Hepatocyte (in vitro differentiated cells): ENCODE data around the gene FERMT2.
"Not testable (repeated sequence)": the region's sequence is repeated elsewhere in the genome, so short reads cannot be mapped to it uniquely, and the experiment has no call there.

Experiments used
- CTCF ChIP-seq: fragments of 200-600 bp; sonication (generic); IDR thresholded peaks from 2 replicates; pipeline ENCODE4 v1.5.1; 2016; ENCODE audit warnings: antibody characterized with exemption, mild to moderate bottlenecking; ENCODE audit not compliant: poor library complexity
- EZH2 ChIP-seq: fragments of 200-600 bp; sonication (generic); IDR thresholded peaks from 2 replicates; pipeline ENCODE4 v1.6.1; 2016; ENCODE audit warnings: antibody characterized with exemption, mild to moderate bottlenecking, borderline replicate concordance

GRCh38 chr14:52920411-52920810 lies 30.4 kb downstream of the FERMT2 start:
- not testable (repeated sequence) for TF ChIP-seq CTCF, EZH2
